Cortex of kidney (tissue), 1 donor: ENCODE results near the gene AMN.
"Not testable (repeated sequence)": the region's sequence is repeated elsewhere in the genome, so short reads cannot be mapped to it uniquely, and the experiment has no call there.

Source experiments
- DNase-seq: peaks from one replicate; lab custom pipeline; 2025; lab: John Stamatoyannopoulos, UW

AMN gene

GRCh38 chr14:102922490-102923200 is at the start of gene AMN:
TSS of gene AMN (plus strand) at chr14:102922663. CDS start at chr14:102922689, 26 bp downstream.
- DNase-seq = no peak

GRCh38 chr14:102873131-102873530 is 49.3 kb upstream of the AMN start:
- DNase-seq = no peak

GRCh38 chr14:102873546-102874061 is 48.9 kb upstream of the AMN start:
- DNase-seq = no peak

GRCh38 chr14:102875652-102876051 is 46.8 kb upstream of the AMN start:
- DNase-seq = no peak

GRCh38 chr14:102877511-102877910 is 45.0 kb upstream of the AMN start:
- DNase-seq = not testable (repeated sequence)

GRCh38 chr14:102878174-102878969 is 44.1 kb upstream of the AMN start:
- no peak for DNase-seq

- DNase-seq = no peak
Measured at GRCh38 chr14:102878970-102879460, 43.4 kb upstream of the AMN start.

- DNase-seq = no peak
Measured at GRCh38 chr14:102882226-102882906, 40.1 kb upstream of the AMN start.

- no peak for DNase-seq
Measured at GRCh38 chr14:102883089-102883541, 39.3 kb upstream of the AMN start.

- DNase-seq = no peak
Measured at GRCh38 chr14:102883554-102883953, 38.9 kb upstream of the AMN start.

GRCh38 chr14:102885737-102886447 is 36.6 kb upstream of the AMN start:
- no peak for DNase-seq

GRCh38 chr14:102888748-102889147 is 33.7 kb upstream of the AMN start:
- DNase-seq = no peak

- no peak for DNase-seq
Measured at GRCh38 chr14:102889615-102890014, 32.8 kb upstream of the AMN start.

- DNase-seq = no peak
Measured at GRCh38 chr14:102891111-102891510, 31.4 kb upstream of the AMN start.

- no peak for DNase-seq
Measured at GRCh38 chr14:102891556-102891955, 30.9 kb upstream of the AMN start.

GRCh38 chr14:102892651-102893050 is 29.8 kb upstream of the AMN start:
- DNase-seq = no peak

- DNase-seq = no peak
Measured at GRCh38 chr14:102893452-102893851, 29.0 kb upstream of the AMN start.

- not testable (repeated sequence) for DNase-seq
Measured at GRCh38 chr14:102896735-102897134, 25.7 kb upstream of the AMN start.

GRCh38 chr14:102897299-102898027 is 25.0 kb upstream of the AMN start:
- DNase-seq = no peak

GRCh38 chr14:102898298-102898697 is 24.2 kb upstream of the AMN start:
- DNase-seq = no peak
